Tibial nerve (tissue), 4 donors: ENCODE results near the gene ATP6V0D1. TPM values are rescaled to one million over a fixed set of nuclear protein-coding genes. Genes with fewer than 3 reads are reported as not detected.

Source experiments
- DNase-seq, 2 donors: peaks; one replicate each; pipeline ENCODE4 v3.0.0-alpha.2; 2019; ENCODE audit warnings: low spot score in 2 of 2
- H3K27ac ChIP-seq, 4 donors: fragments of 200-600 bp; sonication (generic) in 3 of 4; one replicate each; pipeline ENCODE4 v1.5.1; 2017 to 2019; ENCODE audit warnings: mild to moderate bottlenecking in 1 of 4
- H3K27me3 ChIP-seq, 2 donors: fragments of 200-600 bp; sonication (generic) in 1 of 2; one replicate each; pipeline versions ENCODE4 v1.5.1 to v1.6.0; 2017 to 2019
- H3K36me3 ChIP-seq, 3 donors: fragments of 200-600 bp; sonication (generic); one replicate each; pipeline ENCODE4 v1.5.1; 2018 to 2019
- H3K4me1 ChIP-seq, 4 donors: fragments of 200-600 bp; sonication (generic) in 3 of 4; one replicate each; pipeline ENCODE4 v1.5.1; 2017 to 2019
- H3K4me3 ChIP-seq, 4 donors: fragments of 200-600 bp; sonication (generic) in 3 of 4; one replicate each; pipeline ENCODE4 v1.5.1; 2017 to 2019; ENCODE audit warnings: mild to moderate bottlenecking in 1 of 4, moderate library complexity in 1 of 4
- H3K9me3 ChIP-seq, 4 donors: fragments of 200-600 bp; sonication (generic) in 3 of 4; one replicate each; pipeline ENCODE4 v1.5.1; 2017 to 2019
- EP300 ChIP-seq, 2 donors: sonication (generic); formaldehyde crosslinking; IDR thresholded peaks; one replicate each; pipeline ENCODE4 v1.6.1; 2017; ENCODE audit warnings: antibody characterized with exemption in 2 of 2, mild to moderate bottlenecking in 1 of 2
- POLR2A ChIP-seq, 2 donors: fragments of 450-650 bp; IDR thresholded peaks; one replicate each; pipeline ENCODE4 v1.6.1; 2017; ENCODE audit warnings: antibody characterized with exemption in 2 of 2, mild to moderate bottlenecking in 2 of 2, moderate library complexity in 2 of 2
- WGBS, 2 donors: methylation state at CpG; one replicate each; pipeline ENCODE4 v1.1.5; 2018; 5-methylcytosine and 5-hydroxymethylcytosine counted together
- total RNA-seq, 4 donors: library from RNA; depleted of rRNA; stranded (reverse); fragments of >200 nt; gene quantifications; one replicate each; pipeline ENCODE4 v1.1.0, GENCODE V29; 2016
- TF ChIP-seq, protein P1 (sequence below), 5 experiments: fragments of 200-600 bp in 3 of 5; fragments of 450-650 bp in 2 of 5; sonication (generic) in 3 of 5; IDR thresholded peaks; one replicate each; pipeline ENCODE4 v1.5.1; 2016 to 2019; ENCODE audit warnings: antibody characterized with exemption in 5 of 5, mild to moderate bottlenecking in 3 of 5, moderate library complexity in 2 of 5

ATP6V0D1 gene
- total RNA-seq, 4 donors from 2014 or later = 55.1 to 113 (median 73.7) TPM

DNA sequence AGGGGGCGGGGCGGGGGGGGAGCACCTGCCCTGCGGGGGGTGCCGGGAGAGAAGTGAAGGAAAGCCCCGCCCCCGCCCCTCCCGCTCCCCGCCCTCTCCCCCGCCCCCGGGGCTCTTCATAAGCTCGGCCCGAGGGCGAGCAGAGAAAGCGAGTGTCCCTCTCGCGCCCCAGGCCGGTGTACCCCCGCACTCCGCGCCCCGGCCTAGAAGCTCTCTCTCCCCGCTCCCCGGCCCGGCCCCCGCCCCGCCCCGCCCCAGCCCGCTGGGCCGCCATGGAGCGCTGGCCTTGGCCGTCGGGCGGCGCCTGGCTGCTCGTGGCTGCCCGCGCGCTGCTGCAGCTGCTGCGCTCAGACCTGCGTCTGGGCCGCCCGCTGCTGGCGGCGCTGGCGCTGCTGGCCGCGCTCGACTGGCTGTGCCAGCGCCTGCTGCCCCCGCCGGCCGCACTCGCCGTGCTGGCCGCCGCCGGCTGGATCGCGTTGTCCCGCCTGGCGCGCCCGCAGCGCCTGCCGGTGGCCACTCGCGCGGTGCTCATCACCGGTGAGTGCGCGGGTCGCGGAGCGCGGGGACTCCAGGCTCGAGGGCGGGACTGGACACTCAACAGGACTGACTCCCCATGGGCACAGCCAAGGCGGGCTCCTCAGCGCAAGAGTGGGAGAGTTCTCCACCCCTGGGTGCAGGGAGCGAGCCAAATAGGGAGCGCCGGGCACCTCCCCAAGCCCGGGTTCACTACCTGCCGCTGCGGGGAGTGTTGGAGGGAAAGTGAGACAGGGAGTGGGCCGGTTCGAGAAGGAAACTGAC lies 49.8 kb downstream of the ATP6V0D1 start, which contains the start of gene HSD11B2:
Gene HSD11B2 (plus strand): TSS at position 145 of the 798 bp plus-strand sequence. CDS start 128 bp downstream, at position 273.
- H3K36me3 ChIP-seq = peaks cover 0 to 9% (median 0%) of the 10 kb centered on the region in 3 donors
- TF ChIP-seq EP300 (IDR thresholded peaks at IDR 0.05) = no peak
- TF ChIP-seq, protein P1, sequence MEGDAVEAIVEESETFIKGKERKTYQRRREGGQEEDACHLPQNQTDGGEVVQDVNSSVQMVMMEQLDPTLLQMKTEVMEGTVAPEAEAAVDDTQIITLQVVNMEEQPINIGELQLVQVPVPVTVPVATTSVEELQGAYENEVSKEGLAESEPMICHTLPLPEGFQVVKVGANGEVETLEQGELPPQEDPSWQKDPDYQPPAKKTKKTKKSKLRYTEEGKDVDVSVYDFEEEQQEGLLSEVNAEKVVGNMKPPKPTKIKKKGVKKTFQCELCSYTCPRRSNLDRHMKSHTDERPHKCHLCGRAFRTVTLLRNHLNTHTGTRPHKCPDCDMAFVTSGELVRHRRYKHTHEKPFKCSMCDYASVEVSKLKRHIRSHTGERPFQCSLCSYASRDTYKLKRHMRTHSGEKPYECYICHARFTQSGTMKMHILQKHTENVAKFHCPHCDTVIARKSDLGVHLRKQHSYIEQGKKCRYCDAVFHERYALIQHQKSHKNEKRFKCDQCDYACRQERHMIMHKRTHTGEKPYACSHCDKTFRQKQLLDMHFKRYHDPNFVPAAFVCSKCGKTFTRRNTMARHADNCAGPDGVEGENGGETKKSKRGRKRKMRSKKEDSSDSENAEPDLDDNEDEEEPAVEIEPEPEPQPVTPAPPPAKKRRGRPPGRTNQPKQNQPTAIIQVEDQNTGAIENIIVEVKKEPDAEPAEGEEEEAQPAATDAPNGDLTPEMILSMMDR (IDR thresholded peaks at IDR 0.05) = peak in 2 of 5 experiments; percentile 26 to 45
- DNase-seq = no peak
- H3K27me3 ChIP-seq = peaks cover 0 to 10% of the 10 kb centered on the region in 2 donors
- H3K9me3 ChIP-seq = no peaks in the 10 kb centered on the region
- 5 to 8% methylated on average over 10 of the region's 87 CpGs for WGBS, 2 donors
- H3K4me1 ChIP-seq = peaks cover 0 to 33% (median 12%) of the 10 kb centered on the region in 4 donors
- H3K27ac ChIP-seq = peak within 1 kb of the TSS in 2 of 4 donors; percentile 58 to 73
- peak within 1 kb of the TSS; percentile 29 to 53 (median 48) for H3K4me3 ChIP-seq

- TF ChIP-seq EP300 (IDR thresholded peaks at IDR 0.05) (no peak), POLR2A (IDR thresholded peaks at IDR 0.05) (no peak)
- TF ChIP-seq, protein P1 (IDR thresholded peaks at IDR 0.05) = no peak
- 3 to 5% methylated on average over 17 to 33 of the region's 53 CpGs for WGBS, 2 donors
- no peak for DNase-seq
- Histone ChIP-seq H3K4me3 (peak overlapping the region; percentile 29 to 53 (median 48)), H3K9me3 (no peaks in the 10 kb centered on the region), H3K36me3 (peaks cover 0 to 3% (median 0%) of the 10 kb centered on the region in 3 donors), H3K27me3 (peaks cover 0 to 10% of the 10 kb centered on the region in 2 donors), H3K27ac (peak overlapping the region in 1 of 4 donors; percentile 73), H3K4me1 (peaks cover 0 to 33% (median 12%) of the 10 kb centered on the region in 4 donors)
Measured at GRCh38 chr16:67430504-67430976, 50.4 kb downstream of the ATP6V0D1 start.

- TF ChIP-seq, protein P1 (IDR thresholded peaks at IDR 0.05) = no peak
- no peak for TF ChIP-seq EP300 (IDR thresholded peaks at IDR 0.05)
- TF ChIP-seq POLR2A (IDR thresholded peaks at IDR 0.05) = no peak
- no peak for DNase-seq
- WGBS, 2 donors = 48 to 53% methylated on average over 12 to 13 of the region's 13 CpGs
- H3K9me3 ChIP-seq = no peaks in the 10 kb centered on the region
- peak overlapping the region in 1 of 4 donors; percentile 73 for H3K27ac ChIP-seq
- peaks cover 0 to 10% of the 10 kb centered on the region in 2 donors for H3K27me3 ChIP-seq
- H3K36me3 ChIP-seq = no peaks in the 10 kb centered on the region
- peak overlapping the region; percentile 29 to 53 (median 48) for H3K4me3 ChIP-seq
- H3K4me1 ChIP-seq = peaks cover 0 to 33% (median 12%) of the 10 kb centered on the region in 4 donors
Measured at GRCh38 chr16:67429799-67430503, 51.0 kb downstream of the ATP6V0D1 start.

GRCh38 chr16:67429053-67429798 lies 51.7 kb downstream of the ATP6V0D1 start:
- H3K27me3 ChIP-seq = peaks cover 0 to 10% of the 10 kb centered on the region in 2 donors
- H3K27ac ChIP-seq = peak overlapping the region in 1 of 4 donors; percentile 73
- DNase-seq = no peak
- no peak overlapping the region for H3K4me3 ChIP-seq
- no peaks in the 10 kb centered on the region for H3K9me3 ChIP-seq
- peaks cover 0 to 34% (median 12%) of the 10 kb centered on the region in 4 donors for H3K4me1 ChIP-seq
- TF ChIP-seq, protein P1 (IDR thresholded peaks at IDR 0.05) = no peak
- TF ChIP-seq POLR2A (IDR thresholded peaks at IDR 0.05) = no peak
- no peak for TF ChIP-seq EP300 (IDR thresholded peaks at IDR 0.05)
- H3K36me3 ChIP-seq = no peaks in the 10 kb centered on the region
- WGBS, 2 donors = 99 to 100% methylated on average over 3 of the region's 3 CpGs
